ENCODE data around the gene EPB41L4A.

DNA sequence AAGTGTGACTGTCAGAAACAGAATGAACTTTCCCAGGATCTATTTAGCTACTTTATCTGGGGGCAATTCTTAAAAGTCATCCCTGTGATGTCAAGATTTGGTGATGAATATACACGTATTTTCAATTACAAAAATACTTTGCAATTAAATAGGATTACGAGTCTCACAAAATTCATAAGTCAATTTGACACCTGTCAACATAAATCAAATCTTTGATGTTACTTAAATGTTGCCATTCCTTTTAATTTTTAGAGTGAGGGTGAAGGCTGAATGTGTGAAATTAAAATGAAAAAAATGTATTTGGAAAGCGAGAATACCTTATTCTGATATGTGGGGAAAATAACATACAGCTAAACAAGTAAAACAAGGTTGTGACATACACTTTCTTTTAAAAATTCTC, 202.9 kb downstream of the EPB41L4A start:
- TF ChIP-seq, protein P1, sequence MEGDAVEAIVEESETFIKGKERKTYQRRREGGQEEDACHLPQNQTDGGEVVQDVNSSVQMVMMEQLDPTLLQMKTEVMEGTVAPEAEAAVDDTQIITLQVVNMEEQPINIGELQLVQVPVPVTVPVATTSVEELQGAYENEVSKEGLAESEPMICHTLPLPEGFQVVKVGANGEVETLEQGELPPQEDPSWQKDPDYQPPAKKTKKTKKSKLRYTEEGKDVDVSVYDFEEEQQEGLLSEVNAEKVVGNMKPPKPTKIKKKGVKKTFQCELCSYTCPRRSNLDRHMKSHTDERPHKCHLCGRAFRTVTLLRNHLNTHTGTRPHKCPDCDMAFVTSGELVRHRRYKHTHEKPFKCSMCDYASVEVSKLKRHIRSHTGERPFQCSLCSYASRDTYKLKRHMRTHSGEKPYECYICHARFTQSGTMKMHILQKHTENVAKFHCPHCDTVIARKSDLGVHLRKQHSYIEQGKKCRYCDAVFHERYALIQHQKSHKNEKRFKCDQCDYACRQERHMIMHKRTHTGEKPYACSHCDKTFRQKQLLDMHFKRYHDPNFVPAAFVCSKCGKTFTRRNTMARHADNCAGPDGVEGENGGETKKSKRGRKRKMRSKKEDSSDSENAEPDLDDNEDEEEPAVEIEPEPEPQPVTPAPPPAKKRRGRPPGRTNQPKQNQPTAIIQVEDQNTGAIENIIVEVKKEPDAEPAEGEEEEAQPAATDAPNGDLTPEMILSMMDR (IDR thresholded peaks at IDR 0.05) = no peak
- TF ChIP-seq POLR2A (IDR thresholded peaks at IDR 0.05) = no peak

Data from transverse colon (tissue), 3 donors.